Mesendoderm (in vitro differentiated cells): Measurements from ENCODE around the gene SLC22A8.

Experiments used
- DNase-seq: peaks from one replicate; pipeline ENCODE4 v3.0.0; 2013
- H2AK5ac ChIP-seq: 2 replicates; pipeline ENCODE4 v1.6.1; 2013; ENCODE audit warnings: low read length, inconsistent platforms
- H2BK120ac ChIP-seq: 2 replicates; pipeline ENCODE4 v1.6.1; 2013; ENCODE audit warnings: low read depth, mild to moderate bottlenecking, low read length, moderate library complexity, mixed read lengths
- H2BK15ac ChIP-seq: replicated peaks from 2 replicates; pipeline ENCODE4 v1.6.1; 2013; ENCODE audit warnings: low read depth, mild to moderate bottlenecking, moderate library complexity
- H2BK5ac ChIP-seq: 2 replicates; pipeline ENCODE4 v1.6.1; 2013; ENCODE audit warnings: low read length, inconsistent platforms
- H3K18ac ChIP-seq: 2 replicates; pipeline ENCODE4 v1.6.1; 2013; ENCODE audit warnings: mild to moderate bottlenecking, low read length, mixed read lengths
- H3K23ac ChIP-seq: one replicate; pipeline ENCODE4 v1.6.1; 2013; ENCODE audit warnings: low read length
- H3K27ac ChIP-seq: 2 replicates; pipeline ENCODE4 v1.5.1; 2013; ENCODE audit warnings: low read depth, mild to moderate bottlenecking, inconsistent platforms, low read length, moderate library complexity
- H3K27me3 ChIP-seq: 2 replicates; pipeline ENCODE4 v1.6.1; 2013; ENCODE audit warnings: low read length, control low read depth, mild to moderate bottlenecking, inconsistent platforms; ENCODE audit not compliant: insufficient read depth, poor library complexity
- H3K36me3 ChIP-seq: 2 replicates; pipeline ENCODE4 v1.6.1; 2013; ENCODE audit warnings: low read length, inconsistent platforms; ENCODE audit not compliant: control insufficient read depth, insufficient read depth
- H3K4ac ChIP-seq: one replicate; pipeline ENCODE4 v1.6.1; 2013; ENCODE audit warnings: low read depth, mild to moderate bottlenecking, low read length, moderate library complexity
- H3K4me1 ChIP-seq: 2 replicates; pipeline ENCODE4 v1.6.1; 2013; ENCODE audit warnings: low read depth, low read length, inconsistent platforms; ENCODE audit not compliant: control insufficient read depth
- H3K4me2 ChIP-seq: 2 replicates; pipeline ENCODE4 v1.6.1; 2013; ENCODE audit warnings: low read length
- H3K4me3 ChIP-seq: 2 replicates; pipeline ENCODE4 v1.5.1; 2013; ENCODE audit warnings: mild to moderate bottlenecking, low read length
- H3K56ac ChIP-seq: one replicate; pipeline ENCODE4 v1.6.1; 2013; ENCODE audit warnings: low read length
- H3K79me1 ChIP-seq: 2 replicates; pipeline ENCODE4 v1.6.1; 2013; ENCODE audit warnings: low read length, inconsistent platforms
- H3K79me2 ChIP-seq: 2 replicates; pipeline ENCODE4 v1.6.1; 2013; ENCODE audit warnings: mild to moderate bottlenecking, low read length; ENCODE audit not compliant: control insufficient read depth, insufficient read depth
- H3K9ac ChIP-seq: 2 replicates; pipeline ENCODE4 v1.6.1; 2013; ENCODE audit warnings: low read length, inconsistent platforms
- H4K5ac ChIP-seq: one replicate; pipeline ENCODE4 v1.6.1; 2013; ENCODE audit warnings: low read length
- H4K8ac ChIP-seq: one replicate; pipeline ENCODE4 v1.6.1; 2013; ENCODE audit warnings: low read depth, mild to moderate bottlenecking, control low read depth, low read length, moderate library complexity
- WGBS: extraction: QIAGEN DNeasy Blood & Tissue Kit; methylation state at CpG from one replicate; pipeline ENCODE4 v1.1.7; 2013; ENCODE audit warnings: low lambda C conversion rate, missing lambda C conversion rate; ENCODE audit not compliant: insufficient coverage; ENCODE audit errors: extremely low coverage; 5-methylcytosine and 5-hydroxymethylcytosine counted together

SLC22A8 gene

GRCh38 chr11:63014408-63015055, 1.1 kb downstream of the SLC22A8 start:
- no peak overlapping the region for H3K4ac ChIP-seq
- H3K18ac ChIP-seq: no peak overlapping the region
- no peak overlapping the region for H2BK5ac ChIP-seq
- H3K4me1 ChIP-seq: no peaks in the 10 kb centered on the region
- H3K9ac ChIP-seq: no peak overlapping the region
- H3K4me3 ChIP-seq: no peak overlapping the region
- H3K36me3 ChIP-seq: no peaks in the 10 kb centered on the region
- no peak overlapping the region for H3K23ac ChIP-seq
- H2BK15ac ChIP-seq: no peak overlapping the region
- no peaks in the 10 kb centered on the region for H3K79me1 ChIP-seq
- no CpG with 5 or more reads among the region's 13 CpGs for WGBS
- no peak overlapping the region for H3K27ac ChIP-seq
- no peaks in the 10 kb centered on the region for H3K27me3 ChIP-seq
- H4K8ac ChIP-seq: no peak overlapping the region
- H2BK120ac ChIP-seq: no peak overlapping the region
- H3K4me2 ChIP-seq: no peak overlapping the region
- no peak overlapping the region for H2AK5ac ChIP-seq
- H3K56ac ChIP-seq: no peak overlapping the region
- H4K5ac ChIP-seq: no peak overlapping the region
- no peaks in the 10 kb centered on the region for H3K79me2 ChIP-seq
- no peak for DNase-seq

GRCh38 chr11:63012839-63013238, 2.8 kb downstream of the SLC22A8 start:
- Histone ChIP-seq H3K79me2 (no peaks in the 10 kb centered on the region), H2BK5ac (no peak overlapping the region), H4K8ac (no peak overlapping the region), H3K9ac (no peak overlapping the region), H3K4me1 (no peaks in the 10 kb centered on the region), H3K56ac (no peak overlapping the region), H3K23ac (no peak overlapping the region), H4K5ac (no peak overlapping the region), H2AK5ac (no peak overlapping the region), H3K18ac (no peak overlapping the region), H3K27ac (no peak overlapping the region), H3K36me3 (no peaks in the 10 kb centered on the region), H3K4me3 (no peak overlapping the region), H3K4ac (no peak overlapping the region), H3K27me3 (no peaks in the 10 kb centered on the region), H2BK15ac (no peak overlapping the region), H3K79me1 (no peaks in the 10 kb centered on the region), H3K4me2 (no peak overlapping the region), H2BK120ac (no peak overlapping the region)
- no CpG with 5 or more reads among the region's 1 CpG for WGBS
- no peak for DNase-seq

- Histone ChIP-seq H2BK15ac (no peak overlapping the region), H4K8ac (no peak overlapping the region), H4K5ac (no peak overlapping the region), H3K18ac (no peak overlapping the region), H3K4me1 (no peaks in the 10 kb centered on the region), H3K79me2 (no peaks in the 10 kb centered on the region), H3K79me1 (no peaks in the 10 kb centered on the region), H3K27ac (no peak overlapping the region), H3K23ac (no peak overlapping the region), H2BK5ac (no peak overlapping the region), H3K4ac (no peak overlapping the region), H3K36me3 (no peaks in the 10 kb centered on the region), H2AK5ac (no peak overlapping the region), H3K56ac (no peak overlapping the region), H2BK120ac (no peak overlapping the region), H3K4me2 (no peak overlapping the region), H3K27me3 (no peaks in the 10 kb centered on the region), H3K9ac (no peak overlapping the region), H3K4me3 (no peak overlapping the region)
- WGBS: no CpG with 5 or more reads among the region's 11 CpGs
- DNase-seq: no peak
Observed at GRCh38 chr11:63012430-63012829, 3.2 kb downstream of the SLC22A8 start.

GRCh38 chr11:63010934-63011439, 4.7 kb downstream of the SLC22A8 start:
- no peak overlapping the region for H3K23ac ChIP-seq
- H4K5ac ChIP-seq: no peak overlapping the region
- no peak overlapping the region for H3K56ac ChIP-seq
- H2BK5ac ChIP-seq: no peak overlapping the region
- H3K79me1 ChIP-seq: no peaks in the 10 kb centered on the region
- no peak overlapping the region for H2AK5ac ChIP-seq
- WGBS: no CpG with 5 or more reads among the region's 5 CpGs
- H4K8ac ChIP-seq: no peak overlapping the region
- no peaks in the 10 kb centered on the region for H3K27me3 ChIP-seq
- no peak overlapping the region for H2BK15ac ChIP-seq
- no peak overlapping the region for H3K27ac ChIP-seq
- no peaks in the 10 kb centered on the region for H3K4me1 ChIP-seq
- H2BK120ac ChIP-seq: no peak overlapping the region
- H3K4me3 ChIP-seq: no peak overlapping the region
- H3K79me2 ChIP-seq: no peaks in the 10 kb centered on the region
- no peak overlapping the region for H3K4me2 ChIP-seq
- H3K9ac ChIP-seq: no peak overlapping the region
- no peak overlapping the region for H3K18ac ChIP-seq
- H3K4ac ChIP-seq: no peak overlapping the region
- no peaks in the 10 kb centered on the region for H3K36me3 ChIP-seq
- DNase-seq: no peak

GRCh38 chr11:63007920-63008319, 7.7 kb downstream of the SLC22A8 start:
- no peak overlapping the region for H2BK120ac ChIP-seq
- DNase-seq: no peak
- no peak overlapping the region for H3K27ac ChIP-seq

GRCh38 chr11:63001456-63001855, 14.2 kb downstream of the SLC22A8 start:
- Histone ChIP-seq H4K8ac (no peak overlapping the region), H3K27ac (no peak overlapping the region), H3K4me2 (no peak overlapping the region), H2BK5ac (no peak overlapping the region), H2AK5ac (no peak overlapping the region), H3K9ac (no peak overlapping the region), H3K56ac (no peak overlapping the region), H3K23ac (peak overlapping the region; percentile 7), H3K4me3 (no peak overlapping the region), H3K27me3 (no peaks in the 10 kb centered on the region), H3K4ac (no peak overlapping the region), H2BK120ac (no peak overlapping the region), H3K36me3 (no peaks in the 10 kb centered on the region), H3K79me2 (no peaks in the 10 kb centered on the region), H3K4me1 (no peaks in the 10 kb centered on the region), H2BK15ac (no peak overlapping the region), H4K5ac (no peak overlapping the region), H3K79me1 (no peaks in the 10 kb centered on the region), H3K18ac (no peak overlapping the region)
- no CpG with 5 or more reads among the region's 9 CpGs for whole genome bisulfite sequencing
- DNase-seq: no peak

More at GRCh38 chr11:63007920-63008319, 7.7 kb downstream of the SLC22A8 start:
- Histone ChIP-seq H3K9ac (no peak overlapping the region), H2BK5ac (no peak overlapping the region), H3K79me2 (no peaks in the 10 kb centered on the region), H3K4ac (no peak overlapping the region), H2BK15ac (no peak overlapping the region), H3K4me1 (no peaks in the 10 kb centered on the region), H3K27me3 (no peaks in the 10 kb centered on the region), H3K36me3 (no peaks in the 10 kb centered on the region), H4K5ac (no peak overlapping the region), H4K8ac (no peak overlapping the region), H3K23ac (no peak overlapping the region), H3K4me3 (no peak overlapping the region), H3K18ac (no peak overlapping the region), H3K79me1 (no peaks in the 10 kb centered on the region), H3K4me2 (no peak overlapping the region), H3K56ac (no peak overlapping the region), H2AK5ac (no peak overlapping the region)
- no CpG with 5 or more reads among the region's 5 CpGs for WGBS
